ENCODE data around the gene ETNK2.

ETNK2 gene

DNA sequence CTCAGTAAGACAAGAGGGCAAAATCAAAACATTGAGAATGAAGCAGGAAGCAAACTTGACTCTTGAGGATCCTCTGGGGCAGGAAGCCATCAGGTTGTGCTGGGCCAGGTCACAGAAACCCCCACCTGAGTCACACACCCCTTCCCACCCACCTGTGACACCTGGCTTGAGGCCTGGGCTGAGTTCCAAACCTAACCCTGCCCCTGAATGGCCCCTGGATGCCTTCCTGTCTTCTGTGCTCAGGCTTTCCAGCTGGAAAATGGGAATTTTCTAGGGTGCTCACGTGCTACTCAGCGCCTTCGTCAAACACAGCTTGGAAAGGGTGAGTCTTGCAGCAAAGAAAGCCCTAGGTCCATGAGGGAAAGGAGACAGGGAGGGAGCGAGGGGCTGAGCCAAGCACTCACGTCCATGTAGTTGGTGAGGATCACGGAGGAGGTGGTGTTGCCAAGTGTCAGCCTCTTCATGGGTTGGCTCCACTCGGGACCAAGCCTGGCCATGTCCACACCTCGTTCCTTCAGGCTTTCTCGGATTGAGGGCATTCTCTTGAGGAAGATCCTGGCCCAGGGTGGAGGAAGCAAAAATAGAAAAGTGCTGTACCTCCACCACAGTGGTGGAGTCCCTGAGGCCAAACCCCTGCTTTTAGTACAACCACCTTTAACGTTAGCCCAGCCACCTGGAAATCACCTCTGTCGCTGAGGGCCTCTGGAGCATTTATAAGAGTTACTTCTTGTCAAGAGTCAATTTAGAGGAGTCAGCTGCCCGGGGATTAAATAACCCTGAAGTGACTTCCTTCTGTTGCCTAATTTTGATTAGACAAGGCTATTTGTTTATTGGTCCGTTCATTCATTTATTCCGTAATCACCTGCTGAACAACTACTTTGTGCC lies 10.0 kb upstream of the ETNK2 start:
- TF ChIP-seq, protein P1, sequence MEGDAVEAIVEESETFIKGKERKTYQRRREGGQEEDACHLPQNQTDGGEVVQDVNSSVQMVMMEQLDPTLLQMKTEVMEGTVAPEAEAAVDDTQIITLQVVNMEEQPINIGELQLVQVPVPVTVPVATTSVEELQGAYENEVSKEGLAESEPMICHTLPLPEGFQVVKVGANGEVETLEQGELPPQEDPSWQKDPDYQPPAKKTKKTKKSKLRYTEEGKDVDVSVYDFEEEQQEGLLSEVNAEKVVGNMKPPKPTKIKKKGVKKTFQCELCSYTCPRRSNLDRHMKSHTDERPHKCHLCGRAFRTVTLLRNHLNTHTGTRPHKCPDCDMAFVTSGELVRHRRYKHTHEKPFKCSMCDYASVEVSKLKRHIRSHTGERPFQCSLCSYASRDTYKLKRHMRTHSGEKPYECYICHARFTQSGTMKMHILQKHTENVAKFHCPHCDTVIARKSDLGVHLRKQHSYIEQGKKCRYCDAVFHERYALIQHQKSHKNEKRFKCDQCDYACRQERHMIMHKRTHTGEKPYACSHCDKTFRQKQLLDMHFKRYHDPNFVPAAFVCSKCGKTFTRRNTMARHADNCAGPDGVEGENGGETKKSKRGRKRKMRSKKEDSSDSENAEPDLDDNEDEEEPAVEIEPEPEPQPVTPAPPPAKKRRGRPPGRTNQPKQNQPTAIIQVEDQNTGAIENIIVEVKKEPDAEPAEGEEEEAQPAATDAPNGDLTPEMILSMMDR (conservative IDR thresholded peaks at IDR 0.05) = no peak
- peak overlapping the region; percentile 24 for H3K27ac ChIP-seq

DNA sequence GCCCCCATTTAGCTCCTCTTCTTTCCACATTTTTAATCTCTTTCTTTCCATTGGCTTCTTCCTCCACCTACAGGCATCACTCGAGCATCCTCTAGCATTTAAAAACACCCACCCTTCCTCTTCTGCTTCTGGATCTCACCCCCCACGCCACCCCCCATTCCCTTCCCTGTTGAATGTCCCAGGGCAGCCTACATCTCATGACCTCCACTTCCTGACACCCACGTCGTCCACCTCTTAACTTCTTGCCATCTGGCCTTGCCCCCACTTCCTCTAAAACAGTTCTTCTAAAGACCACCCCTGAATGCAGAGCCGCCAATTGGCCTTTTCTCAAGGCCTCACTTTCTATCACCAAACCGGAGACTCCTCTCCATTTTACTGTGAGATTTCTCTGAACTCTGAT lies 6.1 kb upstream of the ETNK2 start:
- no peak overlapping the region for H3K27ac ChIP-seq
- TF ChIP-seq, protein P1 (conservative IDR thresholded peaks at IDR 0.05) = no peak

DNA sequence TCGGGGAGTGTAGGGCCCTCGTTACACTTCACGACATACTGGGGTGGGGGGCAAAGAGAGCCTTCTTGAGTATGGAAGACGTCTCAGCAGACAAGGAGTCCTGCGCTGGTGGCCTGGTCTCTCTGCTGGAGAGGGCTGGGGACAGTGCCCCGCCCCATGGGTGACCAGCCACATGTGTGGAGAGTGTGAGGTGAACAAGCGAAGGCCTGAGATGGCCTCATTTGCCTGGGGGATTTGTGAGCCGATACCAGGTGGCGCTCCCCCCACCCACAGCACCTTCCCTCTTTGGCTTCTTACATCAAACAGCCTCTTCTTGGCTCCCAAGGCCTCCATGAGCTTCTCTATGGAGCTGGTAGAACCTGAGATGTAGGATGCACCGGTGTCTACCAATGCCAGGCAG lies 4.0 kb upstream of the ETNK2 start:
- H3K27ac ChIP-seq = no peak overlapping the region
- TF ChIP-seq, protein P1 (conservative IDR thresholded peaks at IDR 0.05) = no peak

DNA sequence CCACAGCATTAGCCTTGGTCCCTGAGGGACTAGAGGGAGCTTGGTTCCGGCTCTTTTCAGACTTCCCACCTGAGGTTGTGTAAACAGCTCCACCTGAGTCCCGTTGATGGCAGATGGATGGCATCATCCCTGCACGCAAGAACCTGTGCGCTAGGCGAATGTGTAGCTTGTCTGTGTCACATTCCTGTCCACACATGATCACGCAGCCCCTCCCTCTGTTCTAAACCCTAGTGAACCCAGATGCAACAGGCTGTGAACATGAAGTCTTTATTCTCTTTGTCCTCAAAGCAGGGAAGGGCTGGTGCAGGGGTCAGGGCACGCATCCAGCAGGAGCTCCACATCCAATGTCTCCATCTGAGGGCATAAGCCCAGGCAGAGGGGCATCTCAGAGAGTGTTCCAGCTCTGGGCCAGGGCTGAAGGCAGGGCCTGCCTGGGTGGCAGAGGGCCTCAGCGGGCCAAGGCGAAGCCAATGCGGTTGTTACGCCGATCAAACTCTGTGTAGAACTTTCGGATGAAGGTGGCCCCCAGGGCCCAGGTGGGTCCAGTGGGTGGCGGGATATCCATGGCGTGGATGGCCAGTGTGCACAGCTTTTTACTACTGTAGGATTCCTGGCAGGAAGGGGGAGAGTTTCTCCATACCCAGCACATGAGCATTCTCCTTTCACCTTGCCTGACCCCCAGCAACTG lies 2.9 kb upstream of the ETNK2 start:
- H3K27ac ChIP-seq = no peak overlapping the region
- TF ChIP-seq, protein P1 (conservative IDR thresholded peaks at IDR 0.05) = no peak

DNA sequence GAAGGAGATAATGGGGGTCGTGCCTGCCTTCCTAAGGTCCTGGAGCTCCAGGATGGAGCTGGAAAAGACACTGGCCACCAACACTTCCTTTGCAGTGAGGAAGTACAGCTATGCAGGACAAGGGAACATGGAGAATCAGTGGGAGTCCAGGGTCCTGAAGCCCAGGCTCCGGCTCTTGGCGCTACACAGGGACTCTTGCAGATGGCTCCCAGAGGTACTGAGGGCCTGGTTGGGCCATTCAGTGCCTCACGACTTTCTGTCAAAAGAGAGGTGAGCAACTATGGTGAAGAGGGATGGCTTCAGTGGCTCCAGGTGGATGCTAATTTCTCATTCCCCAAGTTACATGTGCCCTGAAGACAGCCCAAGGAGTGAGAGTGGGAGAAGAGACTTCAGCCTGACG lies 1.8 kb upstream of the ETNK2 start:
- TF ChIP-seq, protein P1 (conservative IDR thresholded peaks at IDR 0.05) = no peak
- no peak overlapping the region for H3K27ac ChIP-seq

DNA sequence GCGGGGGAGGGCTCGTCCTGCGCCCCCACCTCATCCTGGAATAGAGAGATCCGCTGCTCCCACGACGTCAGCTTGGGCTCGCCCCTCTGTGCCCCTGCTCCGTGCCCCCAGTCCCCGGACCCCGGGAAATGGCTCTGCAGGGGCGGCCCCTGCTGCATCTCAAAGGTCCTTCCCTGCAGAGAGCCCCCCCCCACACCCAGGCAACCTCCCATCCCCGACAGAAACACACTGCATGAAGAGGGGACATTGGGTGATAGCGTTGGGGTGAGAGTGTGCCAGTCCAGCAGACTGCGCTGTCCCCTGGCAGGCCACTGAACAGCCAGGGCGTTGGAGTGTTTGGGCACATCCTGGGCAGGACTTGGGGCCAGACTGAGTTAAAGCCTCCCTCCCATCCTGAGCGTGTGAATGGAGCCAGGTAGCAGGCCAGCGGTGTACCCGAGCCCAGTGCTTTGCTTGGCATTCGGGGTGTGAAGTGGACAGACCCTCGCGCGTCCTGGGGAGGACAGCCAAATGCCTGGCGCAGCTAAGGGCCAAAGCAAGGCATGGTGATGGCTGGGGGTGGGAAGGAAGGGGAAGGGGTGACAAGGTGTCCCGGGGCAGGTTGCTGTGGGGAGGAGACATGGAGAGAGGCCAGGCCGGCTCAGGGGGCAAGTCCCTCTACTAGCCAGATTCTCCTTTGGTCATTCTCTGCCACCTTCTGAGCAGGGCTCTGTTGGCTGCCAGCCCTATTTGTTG lies 633 bp upstream of the ETNK2 start:
- TF ChIP-seq, protein P1 (conservative IDR thresholded peaks at IDR 0.05) = 0 out of 2 replicates have a peak, but pooled peaks have one; percentile 22
- H3K27ac ChIP-seq = peak overlapping the region; percentile 53; the same call in 1 of the 2 replicates
